NCI-H2196 treated with DMSO at 0.1 percent for 48 hours (cell line): ENCODE data around the gene SEMA3C.

Experiments used
- DNase-seq: peaks from one replicate; lab custom pipeline; 2025; ENCODE audit not compliant: unreplicated experiment; lab: John Stamatoyannopoulos, UW

SEMA3C gene

DNA sequence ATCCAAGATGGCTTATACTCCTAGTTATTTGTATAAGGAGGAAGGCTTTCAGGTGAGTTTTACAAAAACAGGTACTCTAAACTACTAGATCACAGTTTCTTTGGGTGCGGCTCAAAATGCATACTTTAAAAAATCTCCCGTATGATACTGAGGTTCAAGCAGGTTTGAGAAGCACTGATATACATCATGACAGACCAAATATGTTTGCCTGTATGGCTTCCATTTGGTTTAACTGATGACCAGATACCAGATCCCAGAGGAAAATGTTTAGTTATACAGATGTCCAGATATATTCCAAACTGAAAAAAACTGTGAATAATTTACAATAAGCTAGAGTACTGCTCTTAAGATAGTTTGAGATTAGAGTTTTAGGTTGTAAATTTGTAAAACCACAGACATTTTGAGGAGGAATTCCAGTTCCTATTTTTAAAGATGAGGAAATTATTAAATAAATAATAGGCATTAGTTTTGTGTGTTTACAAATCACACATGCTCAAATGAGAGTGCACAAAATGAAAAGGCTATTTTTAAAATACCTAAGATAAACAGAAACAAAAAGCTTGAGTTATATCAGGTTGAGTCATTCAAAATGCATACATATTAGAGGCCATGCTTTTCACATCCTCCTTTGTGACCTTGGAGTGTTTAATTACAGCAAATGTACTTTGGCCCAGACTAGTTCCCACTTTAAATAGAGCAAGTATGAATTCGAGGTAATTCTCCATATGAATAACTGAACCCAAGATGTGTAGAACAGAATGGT, 60.5 kb downstream of the SEMA3C start:
- no peak for DNase-seq

DNA sequence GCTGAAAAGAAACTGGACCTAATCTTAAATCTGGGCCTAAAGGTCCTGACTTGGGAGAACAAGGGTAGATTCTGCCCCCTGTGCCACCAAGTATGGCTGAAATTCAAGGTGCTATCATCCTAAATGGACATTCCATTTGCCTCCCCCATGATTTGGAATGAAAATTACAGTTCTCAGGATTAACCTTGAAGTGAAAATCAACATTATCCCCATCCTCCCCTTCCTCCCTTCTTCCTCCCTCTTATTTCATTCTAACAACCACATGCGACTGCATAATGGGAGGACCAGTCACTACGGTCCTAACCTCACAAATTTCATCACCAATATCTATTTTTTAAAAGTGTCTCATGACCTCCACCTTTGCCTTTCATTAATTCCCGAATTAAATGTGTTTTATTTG, 62.1 kb downstream of the SEMA3C start:
- no peak for DNase-seq

DNA sequence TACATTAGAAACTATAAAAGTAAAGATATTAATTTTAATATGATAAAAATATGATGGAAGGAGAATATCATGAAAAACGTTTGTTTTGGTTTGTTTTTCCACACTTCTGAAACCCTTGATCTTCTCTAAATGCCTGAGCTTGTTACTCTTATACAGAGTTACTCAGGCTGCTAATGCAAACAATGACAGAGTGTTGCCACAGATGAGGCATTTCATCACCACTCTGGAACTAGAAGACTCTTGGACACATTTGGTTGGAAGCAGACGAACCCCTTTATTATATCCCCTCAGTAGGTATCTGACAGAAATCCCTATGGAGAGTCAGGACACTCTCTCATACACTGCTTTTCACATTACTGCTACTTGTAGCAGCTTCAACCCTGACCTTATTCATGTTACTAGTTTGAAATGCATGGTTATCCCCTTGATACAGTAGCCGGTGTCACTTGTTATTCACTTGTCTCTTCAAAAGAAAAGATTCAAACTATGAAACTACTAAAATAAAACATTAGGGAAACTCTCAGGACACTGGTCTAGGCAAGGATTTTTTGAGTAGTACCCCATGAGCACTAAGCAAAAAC, 66.9 kb downstream of the SEMA3C start:
- no peak for DNase-seq

DNA sequence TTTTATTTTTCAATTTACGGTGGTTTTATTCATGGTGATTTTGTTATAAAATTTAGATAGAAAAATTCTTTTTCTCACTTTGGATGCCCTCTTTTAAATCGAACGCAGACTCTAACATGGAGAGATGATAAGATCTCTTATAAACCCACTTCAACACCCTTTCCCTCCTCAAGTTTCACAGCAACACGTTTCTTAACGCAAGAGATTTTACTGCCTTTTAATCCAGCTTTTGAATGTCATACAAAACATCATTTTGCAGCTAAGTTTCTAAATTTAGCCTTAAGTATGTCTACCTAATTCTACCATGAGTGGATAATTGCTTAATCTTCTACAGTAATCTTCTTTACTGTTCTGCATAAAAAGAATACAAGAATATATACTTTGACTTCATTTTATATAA, 70.0 kb downstream of the SEMA3C start:
- DNase-seq = no peak

- DNase-seq = no peak
Observed at GRCh38 chr7:80847895-80848294, 71.0 kb downstream of the SEMA3C start.

- DNase-seq = no peak
Observed at GRCh38 chr7:80847027-80847426, 71.8 kb downstream of the SEMA3C start.

DNA sequence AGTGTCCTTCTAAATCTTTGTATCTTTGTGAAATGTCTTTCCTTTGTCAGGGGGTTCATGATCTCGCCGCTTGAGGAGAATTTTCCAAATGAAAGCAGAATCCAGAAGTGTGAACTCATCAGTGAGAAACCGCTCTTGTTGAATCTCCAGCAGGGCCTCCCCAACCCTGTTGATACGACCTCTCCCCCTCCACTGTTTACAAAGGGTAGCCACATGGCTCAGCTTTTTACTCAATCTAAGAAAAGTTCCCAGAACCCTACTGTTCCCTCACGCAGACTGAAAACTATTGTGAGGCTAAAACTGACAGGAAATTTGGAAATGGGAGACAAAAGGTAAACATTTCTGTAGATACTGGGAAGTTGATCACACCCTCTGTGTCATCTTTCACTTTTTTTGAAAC, 73.9 kb downstream of the SEMA3C start:
- no peak for DNase-seq

- no peak for DNase-seq
Observed at GRCh38 chr7:80843018-80843677, 75.7 kb downstream of the SEMA3C start.

DNA sequence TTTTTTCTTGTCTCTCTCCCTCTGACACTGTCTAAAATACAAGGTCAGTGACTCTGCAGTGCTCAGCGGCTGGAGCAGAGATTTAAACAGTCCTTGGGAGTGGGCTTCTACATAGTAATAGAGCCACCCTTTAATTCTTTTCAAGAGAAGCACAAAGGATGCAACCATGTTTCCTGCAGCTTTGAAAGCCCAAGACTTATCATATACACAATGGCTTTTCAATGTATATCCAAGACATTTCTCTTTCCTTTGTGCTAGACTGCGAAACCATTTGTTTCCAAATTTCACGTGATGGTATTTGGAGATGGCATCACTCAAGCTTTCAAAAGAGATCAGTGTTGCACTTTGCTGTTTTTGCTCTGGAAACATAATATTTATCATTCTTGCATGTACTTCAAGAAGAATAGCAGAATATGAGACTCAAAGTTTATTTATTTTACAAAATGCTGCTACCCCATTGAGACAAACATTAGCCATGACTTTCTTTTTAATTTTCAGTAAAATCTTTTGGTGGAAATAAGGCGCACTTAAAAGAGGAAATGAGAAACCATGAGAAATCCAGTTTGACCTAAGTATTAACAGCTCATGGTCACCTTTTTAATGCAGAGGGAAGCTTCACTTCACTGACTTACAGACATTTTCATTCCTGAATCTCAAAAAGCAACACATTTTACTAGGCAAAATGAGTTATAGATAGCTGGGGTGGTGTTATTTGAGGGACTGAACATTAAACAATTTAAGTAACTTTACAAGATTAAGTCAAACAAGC, 76.6 kb downstream of the SEMA3C start:
- DNase-seq = no peak

DNA sequence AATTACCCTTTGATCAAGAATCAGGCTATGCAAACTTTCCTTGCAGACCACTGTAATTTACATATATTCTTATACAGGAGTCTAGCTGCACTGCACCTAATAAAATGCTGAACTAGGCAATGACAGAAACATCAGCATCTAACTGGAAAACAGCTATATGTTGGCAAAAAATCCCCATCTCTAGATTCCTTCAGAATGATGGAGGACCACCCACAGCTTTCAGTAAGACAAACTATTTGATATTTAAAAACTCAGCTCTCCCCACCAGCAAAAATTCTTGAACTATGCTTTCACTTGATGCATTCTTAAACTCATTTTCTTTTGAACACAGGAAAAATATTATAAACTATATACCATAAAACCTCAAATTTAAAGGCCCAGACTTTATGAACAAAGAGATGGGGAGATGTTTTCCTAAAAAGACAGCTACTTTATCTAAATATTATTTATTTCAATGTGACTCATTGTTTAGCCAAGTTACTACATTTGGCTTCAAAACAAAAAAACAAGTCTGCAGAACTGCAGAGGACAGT, 77.4 kb downstream of the SEMA3C start:
- DNase-seq = no peak

- no peak for DNase-seq
Observed at GRCh38 chr7:80840681-80841080, 78.2 kb downstream of the SEMA3C start.

DNA sequence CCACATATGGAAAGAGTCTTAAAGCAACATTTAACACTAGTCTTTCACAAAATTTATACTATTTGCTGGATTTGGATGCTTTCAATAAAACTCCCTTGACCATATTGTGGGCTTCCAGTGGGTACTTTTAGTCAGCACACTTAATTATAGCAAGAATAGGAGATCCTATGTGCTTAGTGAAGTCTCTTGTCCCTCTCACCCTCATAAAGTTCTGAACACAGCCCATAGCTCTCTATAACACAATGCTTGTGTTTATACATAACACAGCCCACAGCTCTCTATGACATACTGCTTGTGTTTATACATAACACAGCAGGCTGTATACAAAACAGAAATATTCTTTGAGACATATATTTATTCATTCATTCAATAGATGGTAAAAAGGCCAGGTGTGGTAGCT, 79.0 kb downstream of the SEMA3C start:
- DNase-seq = no peak

DNA sequence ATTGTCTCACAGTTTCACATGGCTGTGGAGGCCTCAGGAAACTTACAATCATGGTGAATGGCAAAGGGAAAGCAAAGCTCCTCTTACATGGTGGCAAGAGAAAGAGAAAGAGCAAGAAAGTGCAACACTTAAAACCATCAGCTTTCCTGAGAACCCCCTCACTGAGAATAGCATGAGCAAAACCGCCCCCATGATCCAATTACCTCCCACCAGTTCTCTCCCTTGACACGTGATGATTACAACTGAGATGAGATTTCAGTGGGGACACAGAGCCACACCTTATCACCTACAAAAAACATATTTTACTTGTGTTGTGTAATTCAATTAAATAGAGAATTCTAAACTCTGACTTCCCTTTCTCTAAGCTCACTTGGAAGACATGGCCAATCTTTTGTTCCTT, 80.2 kb downstream of the SEMA3C start:
- no peak for DNase-seq

- DNase-seq = no peak
Observed at GRCh38 chr7:80837345-80837744, 81.5 kb downstream of the SEMA3C start.

DNA sequence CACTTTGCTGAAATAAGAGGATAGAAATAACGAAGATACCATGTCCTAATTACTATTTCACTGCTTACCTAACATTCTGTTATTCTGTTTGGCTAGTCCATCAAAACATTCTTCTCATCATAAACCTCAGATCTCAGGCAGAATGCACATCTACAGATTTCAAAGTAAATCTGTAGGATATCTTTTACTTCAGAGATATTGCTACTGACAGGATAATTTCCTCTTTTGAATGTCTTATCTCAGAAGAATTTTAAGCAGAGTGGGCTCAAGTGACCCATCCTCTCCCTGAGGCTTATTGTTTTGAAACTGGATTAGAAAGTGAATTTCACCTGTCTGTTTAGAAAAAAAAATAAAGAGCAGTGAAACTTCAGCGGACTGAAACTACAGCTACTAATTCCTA, 83.6 kb downstream of the SEMA3C start:
- DNase-seq = no peak

GRCh38 chr7:80833289-80834268, 85.3 kb downstream of the SEMA3C start:
- DNase-seq = no peak

DNA sequence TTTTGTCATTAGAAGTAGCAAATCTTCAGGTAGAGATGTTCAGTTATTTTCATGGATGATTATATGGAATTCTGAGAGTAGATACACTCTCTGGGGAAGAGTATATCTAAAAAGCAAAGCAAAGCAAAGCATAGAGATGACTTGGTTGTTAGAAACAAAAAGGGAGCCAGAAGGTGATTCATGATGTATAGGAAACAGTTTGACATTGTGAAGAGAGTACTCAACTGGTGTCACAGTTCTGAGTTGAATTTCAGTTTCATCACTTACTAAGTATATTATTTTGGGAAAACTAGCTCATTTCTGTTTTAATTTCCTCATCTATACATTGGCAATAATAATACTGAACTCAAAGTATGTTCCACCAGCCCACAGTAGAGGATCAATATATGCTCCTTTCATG, 86.8 kb downstream of the SEMA3C start:
- no peak for DNase-seq

GRCh38 chr7:80830584-80831285, 88.1 kb downstream of the SEMA3C start:
- DNase-seq = no peak

GRCh38 chr7:80830010-80830409, 88.8 kb downstream of the SEMA3C start:
- no peak for DNase-seq

- no peak for DNase-seq
Observed at GRCh38 chr7:80829527-80829926, 89.3 kb downstream of the SEMA3C start.
